Activated CD8-positive, alpha-beta T cell treated with anti-CD3 and anti-CD28 coated beads for 36 hours (primary cell): ENCODE data around the gene FBLN1. TPM values are rescaled to one million over a fixed set of nuclear protein-coding genes. Genes with fewer than 3 reads are reported as not detected.

Experiments
- ATAC-seq: fragments of 200-7000 bp; cut with Tn5 transposase; one replicate; pipeline ENCODE4 v1.10.0; 2021; ENCODE audit warnings: mild to moderate bottlenecking, moderate library complexity
- CTCF ChIA-PET: fragments of 350-600 bp; sonication (Branson Sonifier 250); formaldehyde crosslinking; loops from one replicate; lab custom pipeline; 2021; ENCODE audit warnings: antibody characterized with exemption; lab: Charles Lee
- POLR2A ChIA-PET: fragments of 350-600 bp; sonication (Branson Sonifier 250); formaldehyde crosslinking; loops from one replicate; lab custom pipeline; 2021; ENCODE audit warnings: antibody characterized with exemption; lab: Charles Lee
- DNase-seq: peaks from one replicate; pipeline ENCODE4 v3.0.0-alpha.2; 2020
- H3K27ac Mint-ChIP-seq: one replicate; pipeline ENCODE4 v1.8.0; 2021; ENCODE audit warnings: mild to moderate bottlenecking, mixed read lengths
- H3K27me3 Mint-ChIP-seq: one replicate; pipeline ENCODE4 v1.8.0; 2021; ENCODE audit warnings: mixed read lengths
- H3K36me3 Mint-ChIP-seq: one replicate; pipeline ENCODE4 v1.8.0; 2021; ENCODE audit warnings: low read depth, mixed read lengths
- H3K4me1 Mint-ChIP-seq: one replicate; pipeline ENCODE4 v1.8.0; 2021; ENCODE audit warnings: low read depth, mixed read lengths
- H3K4me3 Mint-ChIP-seq: one replicate; pipeline ENCODE4 v1.8.0; 2021; ENCODE audit warnings: mild to moderate bottlenecking, moderate library complexity, mixed read lengths
- H3K9me3 Mint-ChIP-seq: one replicate; pipeline ENCODE4 v1.8.0; 2021; ENCODE audit warnings: mixed read lengths
- intact Hi-C: fragments of 100-400 bp; cut with micrococcal nuclease; formaldehyde crosslinking; loops from one replicate; pipeline ENCODE4 v1.10.0; 2022
- total RNA-seq, 2 experiments: library from RNA; stranded (reverse); gene quantifications; one replicate each; pipeline ENCODE4 v1.2.3, GENCODE V29; 2021
- TF ChIP-seq, protein P1 (sequence below): fragments of 200-600 bp; IDR thresholded peaks from one replicate; pipeline ENCODE4 v1.8.0; 2022; ENCODE audit warnings: antibody characterized with exemption, mild to moderate bottlenecking

The FBLN1 gene
- total RNA-seq, 2 experiments from 2014 or later = 0.56 TPM; not detected in 1

DNA sequence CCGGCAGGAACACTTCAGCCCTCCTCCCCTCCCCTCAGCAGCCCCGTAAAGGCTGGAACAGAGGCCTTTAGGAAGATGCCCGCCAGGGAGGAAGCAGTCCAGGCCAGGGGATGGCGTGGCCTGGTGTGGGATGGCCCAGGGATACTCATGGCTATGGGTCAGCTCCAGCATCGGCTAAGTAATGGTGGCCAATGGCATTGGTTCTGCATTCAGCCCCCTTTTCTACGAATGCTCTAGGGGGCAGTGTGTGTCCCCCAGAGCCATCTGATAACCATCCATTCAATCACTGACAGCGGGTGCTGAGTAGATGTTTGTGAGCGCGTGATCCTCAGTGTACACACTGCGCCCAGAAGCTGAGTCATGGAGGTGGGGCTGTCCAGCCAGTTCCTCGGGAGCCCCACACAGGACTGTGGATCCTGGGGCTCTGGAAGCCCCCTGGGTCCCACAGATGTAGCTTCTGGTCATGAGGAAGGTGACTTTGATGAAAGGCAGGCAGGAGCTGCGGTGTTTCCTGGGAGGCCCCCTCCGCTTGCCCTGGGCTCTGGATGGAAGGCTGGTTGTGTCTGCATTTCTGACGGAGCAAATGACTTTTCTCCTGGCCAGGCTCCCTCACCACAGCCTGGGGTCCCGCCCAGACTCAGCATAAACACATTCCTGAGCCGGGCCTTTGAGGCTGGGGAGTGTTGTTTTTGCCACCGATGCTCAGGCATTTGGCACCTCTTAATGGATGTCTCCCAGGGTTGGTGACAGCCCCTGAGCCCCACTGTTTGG is 46.5 kb downstream of the FBLN1 start:
- no peak overlapping the region for H3K4me3 Mint-ChIP-seq
- intact Hi-C loops = no loop called here
- ATAC-seq (no peak), DNase-seq (no peak)
- POLR2A ChIA-PET = no interaction called here
- no peaks in the 10 kb centered on the region for H3K9me3 Mint-ChIP-seq
- CTCF ChIA-PET = no interaction called here
- H3K4me1 Mint-ChIP-seq = no peaks in the 10 kb centered on the region
- H3K27me3 Mint-ChIP-seq = peaks cover 3% of the 10 kb centered on the region
- no peak overlapping the region for H3K27ac Mint-ChIP-seq
- TF ChIP-seq, protein P1, sequence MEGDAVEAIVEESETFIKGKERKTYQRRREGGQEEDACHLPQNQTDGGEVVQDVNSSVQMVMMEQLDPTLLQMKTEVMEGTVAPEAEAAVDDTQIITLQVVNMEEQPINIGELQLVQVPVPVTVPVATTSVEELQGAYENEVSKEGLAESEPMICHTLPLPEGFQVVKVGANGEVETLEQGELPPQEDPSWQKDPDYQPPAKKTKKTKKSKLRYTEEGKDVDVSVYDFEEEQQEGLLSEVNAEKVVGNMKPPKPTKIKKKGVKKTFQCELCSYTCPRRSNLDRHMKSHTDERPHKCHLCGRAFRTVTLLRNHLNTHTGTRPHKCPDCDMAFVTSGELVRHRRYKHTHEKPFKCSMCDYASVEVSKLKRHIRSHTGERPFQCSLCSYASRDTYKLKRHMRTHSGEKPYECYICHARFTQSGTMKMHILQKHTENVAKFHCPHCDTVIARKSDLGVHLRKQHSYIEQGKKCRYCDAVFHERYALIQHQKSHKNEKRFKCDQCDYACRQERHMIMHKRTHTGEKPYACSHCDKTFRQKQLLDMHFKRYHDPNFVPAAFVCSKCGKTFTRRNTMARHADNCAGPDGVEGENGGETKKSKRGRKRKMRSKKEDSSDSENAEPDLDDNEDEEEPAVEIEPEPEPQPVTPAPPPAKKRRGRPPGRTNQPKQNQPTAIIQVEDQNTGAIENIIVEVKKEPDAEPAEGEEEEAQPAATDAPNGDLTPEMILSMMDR = peak; percentile 21
- no peaks in the 10 kb centered on the region for H3K36me3 Mint-ChIP-seq

DNA sequence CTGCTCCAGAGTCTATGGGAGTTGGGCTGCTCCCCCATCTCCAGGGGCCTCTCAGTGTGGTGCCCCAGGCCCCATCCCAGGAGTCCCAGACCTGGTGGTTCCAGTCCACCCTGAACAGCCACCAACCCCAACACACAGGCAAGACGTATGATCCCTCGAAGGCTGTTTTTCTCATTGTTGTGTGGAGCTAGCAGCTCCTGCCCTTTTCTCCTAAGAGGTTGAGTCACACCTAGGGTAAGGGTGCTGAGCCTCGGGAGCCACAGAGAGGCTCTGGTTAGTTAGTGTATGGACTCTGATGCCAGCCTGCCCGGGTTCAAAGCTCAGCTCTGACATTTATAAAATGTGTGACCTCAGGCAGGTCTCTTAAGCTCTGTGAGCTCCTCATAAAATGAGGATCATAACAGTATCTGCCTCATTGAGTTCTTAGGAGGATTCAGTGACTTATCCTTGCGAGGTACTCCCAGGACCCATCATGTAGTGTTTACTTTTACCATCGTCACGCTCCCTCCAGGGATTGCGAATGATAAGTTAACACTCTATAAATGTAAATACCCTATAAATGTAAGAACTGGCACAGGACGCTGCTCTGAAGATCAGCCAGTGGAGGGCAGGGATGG is 47.2 kb downstream of the FBLN1 start:
- no peaks in the 10 kb centered on the region for H3K9me3 Mint-ChIP-seq
- no peaks in the 10 kb centered on the region for H3K4me1 Mint-ChIP-seq
- DNase-seq = no peak
- intact Hi-C loops = loop anchor here (2.0 to 10.0 kb wide), 3 partner anchors 41 to 275 kb away; no protein-coding TSS in a partner anchor
- no peak overlapping the region for H3K27ac Mint-ChIP-seq
- TF ChIP-seq, protein P1 = no peak
- peaks cover 3% of the 10 kb centered on the region for H3K27me3 Mint-ChIP-seq
- ATAC-seq = no peak
- POLR2A ChIA-PET = no interaction called here
- no peaks in the 10 kb centered on the region for H3K36me3 Mint-ChIP-seq
- no peak overlapping the region for H3K4me3 Mint-ChIP-seq
- CTCF ChIA-PET = no interaction called here

DNA sequence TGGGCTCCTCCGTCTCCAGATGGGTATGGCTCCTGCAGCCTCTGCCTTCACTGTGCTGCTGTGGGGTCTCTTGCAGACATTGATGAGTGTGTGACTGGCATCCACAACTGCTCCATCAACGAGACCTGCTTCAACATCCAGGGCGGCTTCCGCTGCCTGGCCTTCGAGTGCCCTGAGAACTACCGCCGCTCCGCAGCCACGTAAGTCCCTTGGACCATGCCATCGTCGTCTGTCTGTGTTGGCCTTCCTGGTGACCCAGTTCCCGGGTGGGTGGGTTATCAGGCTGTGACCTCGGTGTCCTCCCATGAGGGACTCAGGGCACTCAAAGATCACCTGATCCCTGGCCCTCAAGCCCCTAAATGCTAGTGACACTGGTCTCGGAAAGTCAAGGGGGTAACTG is 47.7 kb downstream of the FBLN1 start:
- Mint-ChIP-seq H3K36me3 (no peaks in the 10 kb centered on the region), H3K4me3 (no peak overlapping the region), H3K4me1 (no peaks in the 10 kb centered on the region), H3K27ac (no peak overlapping the region), H3K27me3 (peaks cover 3% of the 10 kb centered on the region), H3K9me3 (no peaks in the 10 kb centered on the region)
- POLR2A ChIA-PET = no interaction called here
- intact Hi-C loops = loop anchor here (2.0 to 10.0 kb wide), 3 partner anchors 42 to 276 kb away; no protein-coding TSS in a partner anchor
- TF ChIP-seq, protein P1 = no peak
- no peak for ATAC-seq
- no peak for DNase-seq
- CTCF ChIA-PET = no interaction called here

GRCh38 chr22:45550891-45551290 is 48.2 kb downstream of the FBLN1 start:
- Mint-ChIP-seq H3K9me3 (no peaks in the 10 kb centered on the region), H3K27ac (no peak overlapping the region), H3K4me3 (no peak overlapping the region), H3K4me1 (no peaks in the 10 kb centered on the region), H3K27me3 (peaks cover 3% of the 10 kb centered on the region), H3K36me3 (no peaks in the 10 kb centered on the region)
- intact Hi-C loops = loop anchor here (2.0 to 10.0 kb wide), 3 partner anchors 42 to 276 kb away; no protein-coding TSS in a partner anchor
- ATAC-seq (no peak), DNase-seq (no peak)
- POLR2A ChIA-PET = no interaction called here
- TF ChIP-seq, protein P1 = no peak
- CTCF ChIA-PET = interaction anchor here (1.4 kb wide), 1 partner anchor 26 kb away, joined by 4 read pairs; no protein-coding TSS in a partner anchor
